Endothelial cell of umbilical vein (primary cell): ENCODE measurements around the gene LY9. TPM values are rescaled to one million over a fixed set of nuclear protein-coding genes. Genes with fewer than 3 reads are reported as not detected.

ENCODE experiments used
- BruUV-seq: library from RNA; stranded (reverse); fragments of 400-500 nt; replicated peaks from 2 replicates; lab custom pipeline; 2021; lab: Mats Ljungman, UMichigan
- CTCF ChIA-PET: fragments of 300-600, 350-600 bp; sonication (Branson Sonifier 250); formaldehyde crosslinking; loops from one replicate; lab custom pipeline; 2021; ENCODE audit warnings: antibody characterized with exemption, inconsistent platforms; lab: Charles Lee
- POLR2A ChIA-PET: fragments of 300-600, 350-600 bp; sonication (Branson Sonifier 250); formaldehyde crosslinking; loops from one replicate; lab custom pipeline; 2021; ENCODE audit warnings: antibody characterized with exemption, inconsistent platforms; lab: Charles Lee
- DNase-seq: peaks from one replicate; pipeline ENCODE4 v3.0.0-alpha.2; 2011; ENCODE audit warnings: low read depth, low spot score
- FAIRE-seq: peaks from 2 replicates; lab custom pipeline; 2011; peaks lifted over from hg19 to GRCh38; lab: Jason Lieb, UNC
- H2AFZ ChIP-seq: 2 replicates; pipeline ENCODE4 v1.6.0; 2012; ENCODE audit warnings: low read depth, low read length, control low read depth, inconsistent platforms
- H3K27ac ChIP-seq: 2 replicates; pipeline ENCODE4 v1.5.1; 2011; ENCODE audit warnings: low read depth, mild to moderate bottlenecking, control low read depth, low read length, moderate library complexity; ENCODE audit not compliant: insufficient read depth
- H3K27me3 ChIP-seq, 2 experiments: 2 replicates each; pipeline versions ENCODE4 v1.6.0 to v1.6.1; 2011; ENCODE audit warnings: low read length in 2 of 2, mixed read lengths in 1 of 2; ENCODE audit not compliant: control insufficient read depth in 2 of 2, insufficient read depth in 2 of 2
- H3K36me3 ChIP-seq, 2 experiments: 2 replicates in 1 of 2; 3 replicates in 1 of 2; pipeline ENCODE4 v1.5.1; 2011; ENCODE audit warnings: low read length in 2 of 2, mild to moderate bottlenecking in 1 of 2, moderate library complexity in 1 of 2; ENCODE audit not compliant: control insufficient read depth in 2 of 2, insufficient read depth in 2 of 2; ENCODE audit errors: extremely low read depth in 1 of 2
- H3K4me1 ChIP-seq: 3 replicates; pipeline ENCODE4 v1.5.1; 2011; ENCODE audit warnings: mild to moderate bottlenecking, low read length; ENCODE audit not compliant: control insufficient read depth, insufficient read depth; ENCODE audit errors: extremely low read depth
- H3K4me2 ChIP-seq: 2 replicates; pipeline ENCODE4 v1.6.1; 2011; ENCODE audit warnings: low read length, control low read depth, mixed read lengths; ENCODE audit not compliant: insufficient read depth
- H3K4me3 ChIP-seq, 3 experiments: fragments of 200-600 bp in 1 of 3; sonication (generic), shearing (Covaris generic) in 1 of 3; replicated peaks in 1 of 3; 2 replicates each; pipeline ENCODE4 v1.5.1; 2011 to 2016; ENCODE audit warnings: control low read depth in 3 of 3, low read length in 3 of 3, mild to moderate bottlenecking in 2 of 3, inconsistent platforms in 1 of 3, low read depth in 1 of 3, moderate library complexity in 1 of 3; ENCODE audit not compliant: insufficient read depth in 1 of 3
- H3K79me2 ChIP-seq: 2 replicates; pipeline ENCODE4 v1.6.0; 2012; ENCODE audit warnings: low read length, inconsistent platforms; ENCODE audit not compliant: control insufficient read depth, insufficient read depth
- H3K9ac ChIP-seq: replicated peaks from 2 replicates; pipeline ENCODE3; 2011; ENCODE audit warnings: low read length, control low read depth; ENCODE audit not compliant: insufficient read depth; ENCODE audit errors: extremely low read depth
- H3K9me1 ChIP-seq: replicated peaks from 3 replicates; pipeline ENCODE4 v1.6.0; 2011; ENCODE audit warnings: mild to moderate bottlenecking, low read length; ENCODE audit not compliant: control insufficient read depth, insufficient read depth; ENCODE audit errors: extremely low read depth
- H3K9me3 ChIP-seq: replicated peaks from 2 replicates; pipeline ENCODE4 v1.5.1; 2012; ENCODE audit warnings: low read length, inconsistent platforms; ENCODE audit not compliant: control insufficient read depth, insufficient read depth
- H4K20me1 ChIP-seq: replicated peaks from 2 replicates; pipeline ENCODE3; 2011; ENCODE audit warnings: mild to moderate bottlenecking, low read length; ENCODE audit not compliant: control insufficient read depth, insufficient read depth; ENCODE audit errors: extremely low read depth
- GATA2 ChIP-seq: IDR thresholded peaks from 2 replicates; pipeline ENCODE4 v1.7.0; 2011; ENCODE audit warnings: low read depth, mild to moderate bottlenecking, moderate library complexity, mixed read lengths, low read length; ENCODE audit not compliant: insufficient read length, insufficient read depth
- JUN ChIP-seq: IDR thresholded peaks from 2 replicates; pipeline ENCODE4 v1.6.1; 2011; ENCODE audit warnings: borderline replicate concordance, low read depth; ENCODE audit not compliant: insufficient read length, insufficient read depth
- POLR2AphosphoS5 ChIP-seq: IDR thresholded peaks from 2 replicates; pipeline ENCODE4 v1.6.1; 2012; ENCODE audit warnings: low read depth, mild to moderate bottlenecking, control low read depth, low read length, moderate library complexity; ENCODE audit not compliant: insufficient read depth
- dilution Hi-C: fragments of 300-500 bp; cut with MboI; formaldehyde crosslinking; loops from one replicate; pipeline ENCODE4 v1.15.0; 2019; ENCODE audit warnings: low sequenced_read_pairs; ENCODE audit not compliant: extremely low pct_ligation_motif_present
- intact Hi-C: fragments of 100-400 bp; cut with micrococcal nuclease; formaldehyde crosslinking; loops from one replicate; pipeline ENCODE4 v1.10.0; 2022
- polyA plus RNA-seq, 4 experiments: library from polyadenylated mRNA; depleted of rRNA in 3 of 4; stranded (reverse) in 3 of 4; unstranded in 1 of 4; fragments of >200 nt; gene quantifications; 2 replicates each; pipeline versions ENCODE4 v1.2.1 to v1.2.3, GENCODE V29; 2011 to 2012; ENCODE audit warnings: missing spikeins in 1 of 4
- total RNA-seq: library from RNA; stranded (reverse); gene quantifications from 2 replicates; pipeline ENCODE4 v1.2.3, GENCODE V29; 2021
- TF ChIP-seq, protein P1 (sequence below), 2 donors: IDR thresholded peaks; 1 replicate in 1 of 2; 2 replicates in 1 of 2; pipeline ENCODE4 v1.5.1; 2011; ENCODE audit warnings: low read length in 2 of 2, mild to moderate bottlenecking in 2 of 2, moderate library complexity in 2 of 2, control low read depth in 1 of 2, inconsistent platforms in 1 of 2, low read depth in 1 of 2; ENCODE audit not compliant: insufficient read depth in 1 of 2; ENCODE audit errors: extremely low read depth in 1 of 2

Gene LY9
- total and polyA plus RNA-seq, 2 donors (not counting 3 experiments of a cell fraction or from before 2014, with no cell fraction given): not detected

- H3K4me1 ChIP-seq: no peaks in the 10 kb centered on the region
- no peaks in the 10 kb centered on the region for H3K27me3 ChIP-seq
- no peak overlapping the region for H3K4me3 ChIP-seq
- POLR2A ChIA-PET: no interaction called here
- BruUV-seq: no TSS peak
- DNase-seq: peak; percentile 36
- no peak overlapping the region for H2AFZ ChIP-seq
- H3K27ac ChIP-seq: no peak overlapping the region
- H3K9me3 ChIP-seq: no peaks in the 10 kb centered on the region
- H3K4me2 ChIP-seq: no peak overlapping the region
- H3K36me3 ChIP-seq: no peaks in the 10 kb centered on the region
- no peaks in the 10 kb centered on the region for H3K9me1 ChIP-seq
- intact Hi-C loops (loop anchor here (1.0 to 2.0 kb wide), 4 partner anchors 116 to 304 kb away; no protein-coding TSS in a partner anchor), dilution Hi-C loops (no loop called here)
- peak; percentile 24 for FAIRE-seq
- no peaks in the 10 kb centered on the region for H4K20me1 ChIP-seq
- CTCF ChIA-PET: interaction anchor here (0.6 to 5.3 kb wide), 25 partner anchors 9 to 539 kb away, joined by 3 to 57 read pairs (median 3); partner anchors contain the start of genes DEDD, ITLN2, SLAMF7 and USF1
- TF ChIP-seq, protein P1, sequence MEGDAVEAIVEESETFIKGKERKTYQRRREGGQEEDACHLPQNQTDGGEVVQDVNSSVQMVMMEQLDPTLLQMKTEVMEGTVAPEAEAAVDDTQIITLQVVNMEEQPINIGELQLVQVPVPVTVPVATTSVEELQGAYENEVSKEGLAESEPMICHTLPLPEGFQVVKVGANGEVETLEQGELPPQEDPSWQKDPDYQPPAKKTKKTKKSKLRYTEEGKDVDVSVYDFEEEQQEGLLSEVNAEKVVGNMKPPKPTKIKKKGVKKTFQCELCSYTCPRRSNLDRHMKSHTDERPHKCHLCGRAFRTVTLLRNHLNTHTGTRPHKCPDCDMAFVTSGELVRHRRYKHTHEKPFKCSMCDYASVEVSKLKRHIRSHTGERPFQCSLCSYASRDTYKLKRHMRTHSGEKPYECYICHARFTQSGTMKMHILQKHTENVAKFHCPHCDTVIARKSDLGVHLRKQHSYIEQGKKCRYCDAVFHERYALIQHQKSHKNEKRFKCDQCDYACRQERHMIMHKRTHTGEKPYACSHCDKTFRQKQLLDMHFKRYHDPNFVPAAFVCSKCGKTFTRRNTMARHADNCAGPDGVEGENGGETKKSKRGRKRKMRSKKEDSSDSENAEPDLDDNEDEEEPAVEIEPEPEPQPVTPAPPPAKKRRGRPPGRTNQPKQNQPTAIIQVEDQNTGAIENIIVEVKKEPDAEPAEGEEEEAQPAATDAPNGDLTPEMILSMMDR (IDR thresholded peaks at IDR 0.05; ENCODE audit: extremely low read depth in 1 of 2, insufficient read depth in 1 of 2, low read depth in 1 of 2, low read length in 2 of 2): peak; percentile 41 to 47
- TF ChIP-seq POLR2AphosphoS5: no peak
- no peak overlapping the region for H3K9ac ChIP-seq
- no peaks in the 10 kb centered on the region for H3K79me2 ChIP-seq
Observed at GRCh38 chr1:160834945-160835565, 39.1 kb downstream of the LY9 start.

DNA sequence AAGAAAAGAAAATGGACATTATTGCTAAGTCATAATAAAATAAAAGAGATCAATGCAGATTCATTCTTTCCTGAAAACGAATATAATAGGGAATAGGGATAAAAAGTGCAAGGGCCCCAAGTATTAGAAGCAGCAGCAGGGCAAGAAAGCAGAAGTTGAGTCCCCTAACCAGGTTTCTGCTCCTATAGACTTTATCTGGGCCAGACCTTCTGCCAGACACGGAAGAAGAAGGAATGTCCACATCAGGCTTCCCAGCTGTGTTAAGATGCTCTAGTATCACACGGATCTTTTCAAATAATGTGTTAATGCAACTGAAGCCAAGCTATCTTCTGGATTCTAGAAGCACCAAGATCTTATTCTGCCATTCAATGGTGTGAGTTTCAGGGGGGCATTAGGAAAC, 39.8 kb downstream of the LY9 start:
- Histone ChIP-seq H3K79me2 (no peaks in the 10 kb centered on the region), H3K4me2 (no peak overlapping the region), H3K36me3 (no peaks in the 10 kb centered on the region), H3K9ac (no peak overlapping the region), H3K9me1 (no peaks in the 10 kb centered on the region), H4K20me1 (no peaks in the 10 kb centered on the region), H3K9me3 (no peaks in the 10 kb centered on the region), H3K27me3 (no peaks in the 10 kb centered on the region), H2AFZ (no peak overlapping the region), H3K27ac (no peak overlapping the region), H3K4me3 (no peak overlapping the region), H3K4me1 (no peaks in the 10 kb centered on the region)
- ChIA-PET POLR2A (no interaction called here), CTCF (interaction anchor here (0.6 to 5.3 kb wide), 14 partner anchors 8 to 539 kb away, joined by 3 to 57 read pairs (median 3); partner anchors contain the start of genes DEDD, ITLN2, SLAMF7 and USF1)
- TF ChIP-seq JUN: no peak
- TF ChIP-seq GATA2: no peak
- TF ChIP-seq POLR2AphosphoS5: no peak
- FAIRE-seq (no peak), DNase-seq (no peak)
- dilution Hi-C loops (no loop called here), intact Hi-C loops (loop anchor here (1.0 to 2.0 kb wide), 4 partner anchors 116 to 304 kb away; no protein-coding TSS in a partner anchor)
- no TSS peak for BruUV-seq
